Thyroid gland (tissue), 4 donors: ENCODE measurements around the gene GLRA2. TPM values are rescaled to one million over a fixed set of nuclear protein-coding genes. Genes with fewer than 3 reads are reported as not detected.

Experiments
- DNase-seq, 2 donors: peaks; one replicate each; pipeline ENCODE4 v3.0.0-alpha.2; 2019
- H3K27ac ChIP-seq, 3 donors: fragments of 200-600 bp; sonication (generic); 1 replicate in 2 of 3; 2 replicates in 1 of 3; pipeline ENCODE4 v1.5.1; 2016 to 2019; ENCODE audit warnings: mild to moderate bottlenecking in 1 of 3, moderate library complexity in 1 of 3
- H3K27me3 ChIP-seq: fragments of 200-600 bp; sonication (generic); one replicate; pipeline ENCODE4 v1.5.1; 2019
- H3K36me3 ChIP-seq, 2 donors: fragments of 200-600 bp; sonication (generic); one replicate each; pipeline ENCODE4 v1.5.1; 2016 to 2019
- H3K4me1 ChIP-seq, 2 donors: fragments of 200-600 bp; sonication (generic); one replicate each; pipeline ENCODE4 v1.5.1; 2017 to 2019
- H3K4me3 ChIP-seq, 3 donors: fragments of 200-600 bp; sonication (generic); replicated peaks in 1 of 3; 1 replicate in 2 of 3; 2 replicates in 1 of 3; pipeline ENCODE4 v1.5.1; 2016; ENCODE audit warnings: mild to moderate bottlenecking in 1 of 3
- H3K9me3 ChIP-seq: fragments of 200-600 bp; sonication (generic); one replicate; pipeline ENCODE4 v1.5.1; 2017
- POLR2A ChIP-seq, 2 donors: fragments of 450-650 bp; IDR thresholded peaks; one replicate each; pipeline ENCODE4 v1.6.1; 2017; ENCODE audit warnings: antibody characterized with exemption in 2 of 2, mild to moderate bottlenecking in 2 of 2, moderate library complexity in 1 of 2
- WGBS, 2 donors: methylation state at CpG; one replicate each; pipeline ENCODE4 v1.1.5; 2017; 5-methylcytosine and 5-hydroxymethylcytosine counted together
- intact Hi-C: fragments of 100-400 bp; cut with DNase I; formaldehyde crosslinking; loops from one replicate; pipeline ENCODE4 v1.15.1; 2023
- total RNA-seq, 4 donors: library from RNA; depleted of rRNA; stranded (reverse); fragments of >200 nt; gene quantifications; one replicate each; pipeline ENCODE4 v1.2.3, GENCODE V29; 2016
- TF ChIP-seq, protein P1 (sequence below), 6 experiments: fragments of 200-600 bp in 3 of 6; fragments of 450-650 bp in 3 of 6; sonication (generic) in 3 of 6; IDR thresholded peaks; one replicate each; pipeline ENCODE4 v1.5.1; 2016 to 2019; ENCODE audit warnings: antibody characterized with exemption in 6 of 6, mild to moderate bottlenecking in 2 of 6, inconsistent platforms in 1 of 6, moderate library complexity in 1 of 6

The GLRA2 gene
- total RNA-seq, 4 donors from 2014 or later, result not detected

DNA sequence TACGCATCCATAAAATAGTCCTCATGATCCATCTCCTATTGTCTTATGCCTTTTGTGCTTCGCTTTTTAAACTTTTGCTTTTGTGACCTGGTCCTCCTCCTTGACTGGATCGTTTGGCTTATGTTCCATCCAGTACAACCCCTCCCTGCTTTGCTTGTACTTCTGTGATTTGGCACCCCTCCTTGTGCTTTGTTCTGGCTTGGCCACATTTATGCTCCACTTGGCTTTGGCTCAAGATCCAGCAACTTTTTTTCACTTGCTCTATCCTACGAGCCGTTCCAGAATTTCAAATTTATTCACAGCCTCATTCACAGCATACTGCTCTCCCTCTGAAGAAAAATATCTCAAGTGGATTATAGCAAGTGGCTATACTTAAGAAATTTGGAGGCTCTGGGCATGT is 28.0 kb upstream of the GLRA2 start:
- intact Hi-C loops, result no loop called here

DNA sequence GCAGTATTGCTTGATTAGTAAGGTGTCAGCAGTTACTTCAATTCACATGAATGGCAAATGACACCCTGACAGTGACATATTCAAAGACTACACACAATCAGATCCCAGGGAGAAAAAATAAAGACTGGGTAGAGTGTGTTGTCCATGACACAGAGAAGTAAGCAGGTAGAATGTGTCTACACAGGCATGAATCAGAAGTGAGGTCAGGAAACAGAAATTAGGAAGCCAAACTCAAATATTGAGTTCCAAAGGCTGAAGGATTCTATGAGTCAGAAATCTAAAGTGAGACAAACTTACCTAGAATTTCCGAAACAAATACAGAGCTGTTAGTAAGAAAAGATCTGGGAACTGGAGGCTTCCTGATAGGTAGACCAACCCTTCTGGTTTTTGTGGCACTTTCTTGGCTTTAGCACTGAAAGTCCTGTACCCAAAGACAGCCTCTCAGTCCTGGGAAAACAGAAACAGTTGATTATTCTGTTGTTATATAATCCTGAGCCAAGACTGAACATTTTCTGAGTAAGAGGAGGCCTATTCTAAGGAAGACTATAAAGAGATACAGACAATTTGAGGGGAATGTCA is 24.3 kb upstream of the GLRA2 start:
- TF ChIP-seq POLR2A (IDR thresholded peaks at IDR 0.05), result no peak
- TF ChIP-seq, protein P1, sequence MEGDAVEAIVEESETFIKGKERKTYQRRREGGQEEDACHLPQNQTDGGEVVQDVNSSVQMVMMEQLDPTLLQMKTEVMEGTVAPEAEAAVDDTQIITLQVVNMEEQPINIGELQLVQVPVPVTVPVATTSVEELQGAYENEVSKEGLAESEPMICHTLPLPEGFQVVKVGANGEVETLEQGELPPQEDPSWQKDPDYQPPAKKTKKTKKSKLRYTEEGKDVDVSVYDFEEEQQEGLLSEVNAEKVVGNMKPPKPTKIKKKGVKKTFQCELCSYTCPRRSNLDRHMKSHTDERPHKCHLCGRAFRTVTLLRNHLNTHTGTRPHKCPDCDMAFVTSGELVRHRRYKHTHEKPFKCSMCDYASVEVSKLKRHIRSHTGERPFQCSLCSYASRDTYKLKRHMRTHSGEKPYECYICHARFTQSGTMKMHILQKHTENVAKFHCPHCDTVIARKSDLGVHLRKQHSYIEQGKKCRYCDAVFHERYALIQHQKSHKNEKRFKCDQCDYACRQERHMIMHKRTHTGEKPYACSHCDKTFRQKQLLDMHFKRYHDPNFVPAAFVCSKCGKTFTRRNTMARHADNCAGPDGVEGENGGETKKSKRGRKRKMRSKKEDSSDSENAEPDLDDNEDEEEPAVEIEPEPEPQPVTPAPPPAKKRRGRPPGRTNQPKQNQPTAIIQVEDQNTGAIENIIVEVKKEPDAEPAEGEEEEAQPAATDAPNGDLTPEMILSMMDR (IDR thresholded peaks at IDR 0.05), result no peak
- Histone ChIP-seq H3K4me1 (no peaks in the 10 kb centered on the region), H3K4me3 (no peak overlapping the region), H3K9me3 (no peaks in the 10 kb centered on the region), H3K27ac (no peak overlapping the region), H3K36me3 (no peaks in the 10 kb centered on the region), H3K27me3 (no peaks in the 10 kb centered on the region)
- no peak for DNase-seq
- 85 to 96% methylated on average over 1 of the region's 1 CpG for WGBS, 2 donors
- intact Hi-C loops, result no loop called here

More for the DNA sequence above, 28.0 kb upstream of the GLRA2 start:
- Histone ChIP-seq H3K4me1 (no peaks in the 10 kb centered on the region), H3K4me3 (no peak overlapping the region), H3K36me3 (no peaks in the 10 kb centered on the region), H3K27me3 (no peaks in the 10 kb centered on the region), H3K27ac (no peak overlapping the region), H3K9me3 (no peaks in the 10 kb centered on the region)
- 6 to 12% methylated on average over 5 of the region's 5 CpGs for WGBS, 2 donors
- TF ChIP-seq, protein P1 (IDR thresholded peaks at IDR 0.05), result no peak
- no peak for TF ChIP-seq POLR2A (IDR thresholded peaks at IDR 0.05)
- DNase-seq, result peak; percentile 51 to 60

DNA sequence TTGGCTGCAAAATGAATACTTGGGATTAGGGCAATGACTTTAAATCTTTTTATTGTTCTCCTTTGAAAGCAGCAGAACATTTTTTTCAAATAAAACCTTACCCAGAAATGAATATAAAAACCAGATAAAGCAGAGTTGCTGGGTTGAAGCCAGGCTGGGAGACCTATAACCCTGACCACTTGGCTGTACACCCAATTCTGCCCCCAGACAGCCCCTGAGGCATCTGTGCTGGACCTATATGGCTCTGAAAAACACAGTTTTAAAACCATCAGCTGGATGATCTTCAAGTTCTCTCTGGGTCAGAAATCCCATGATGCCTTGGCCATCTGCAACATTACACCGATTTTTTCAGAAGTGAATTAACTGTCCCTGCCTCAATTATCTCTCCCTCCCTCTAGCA is 23.7 kb upstream of the GLRA2 start:
- Histone ChIP-seq H3K4me1 (no peaks in the 10 kb centered on the region), H3K27ac (no peak overlapping the region), H3K36me3 (no peaks in the 10 kb centered on the region), H3K27me3 (no peaks in the 10 kb centered on the region), H3K4me3 (no peak overlapping the region), H3K9me3 (no peaks in the 10 kb centered on the region)
- WGBS, 2 donors, result 71 to 82% methylated on average over 1 of the region's 1 CpG
- intact Hi-C loops, result no loop called here
- no peak for DNase-seq
- TF ChIP-seq POLR2A (IDR thresholded peaks at IDR 0.05), result no peak
- TF ChIP-seq, protein P1 (IDR thresholded peaks at IDR 0.05), result no peak

DNA sequence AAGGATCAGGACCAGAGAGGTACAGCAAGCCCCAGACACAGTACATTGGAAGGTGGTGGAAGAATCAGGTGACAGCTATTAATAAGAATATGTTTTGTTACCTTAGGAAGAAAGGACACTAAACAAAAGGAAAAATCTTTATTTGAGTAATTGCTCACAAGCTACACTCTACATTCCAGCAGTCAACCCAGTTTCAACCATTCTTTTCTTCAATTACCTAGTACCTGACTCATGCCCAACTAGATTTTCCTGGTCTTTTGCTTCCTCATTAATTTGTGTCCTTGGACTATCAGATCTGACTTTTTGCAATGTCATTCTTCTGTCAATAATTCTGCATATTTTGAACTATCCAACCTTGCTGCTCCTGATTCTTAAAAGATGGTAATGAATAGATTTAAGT is 22.5 kb upstream of the GLRA2 start:
- Histone ChIP-seq H3K36me3 (no peaks in the 10 kb centered on the region), H3K27me3 (no peaks in the 10 kb centered on the region), H3K4me3 (no peak overlapping the region), H3K27ac (no peak overlapping the region), H3K4me1 (no peaks in the 10 kb centered on the region), H3K9me3 (no peaks in the 10 kb centered on the region)
- no peak for DNase-seq
- TF ChIP-seq, protein P1 (IDR thresholded peaks at IDR 0.05), result no peak
- TF ChIP-seq POLR2A (IDR thresholded peaks at IDR 0.05), result no peak
- intact Hi-C loops, result no loop called here

DNA sequence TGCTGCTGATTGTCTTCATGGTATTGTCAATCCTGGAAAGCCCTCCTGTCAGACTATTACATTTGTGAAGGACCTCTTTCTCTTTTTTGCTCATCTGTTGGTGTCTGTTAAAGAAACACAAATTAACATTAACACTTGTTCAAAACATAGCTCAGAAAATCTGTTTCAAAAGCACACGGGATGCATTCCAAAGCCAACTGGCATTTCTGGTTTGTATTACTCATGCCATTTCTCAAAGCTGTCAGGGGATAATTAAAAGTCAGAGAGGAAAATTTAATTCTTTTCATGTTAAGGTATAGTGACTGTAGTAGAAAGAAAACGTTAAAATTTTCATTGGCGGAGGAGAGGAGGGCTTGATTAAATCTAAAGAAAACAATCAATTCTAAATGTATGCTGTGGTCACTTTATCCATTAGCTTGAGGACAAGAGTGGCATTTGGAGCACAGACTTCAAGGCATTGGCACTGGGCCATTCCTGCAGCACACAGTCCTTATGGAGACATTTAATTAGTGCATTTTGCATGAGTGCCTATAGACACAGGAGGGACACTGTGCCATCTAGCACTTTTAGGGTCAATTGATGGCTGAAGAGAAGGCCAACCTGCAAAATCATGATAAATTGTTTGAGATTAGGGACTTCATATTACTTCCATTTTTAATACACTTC is 21.2 kb upstream of the GLRA2 start:
- no peak for DNase-seq
- no peak overlapping the region for H3K27ac ChIP-seq
- no peaks in the 10 kb centered on the region for H3K4me1 ChIP-seq
- no peak for TF ChIP-seq POLR2A (IDR thresholded peaks at IDR 0.05)
- no peaks in the 10 kb centered on the region for H3K9me3 ChIP-seq
- no peaks in the 10 kb centered on the region for H3K36me3 ChIP-seq
- intact Hi-C loops, result no loop called here
- H3K27me3 ChIP-seq, result no peaks in the 10 kb centered on the region
- H3K4me3 ChIP-seq, result no peak overlapping the region
- 41 to 57% methylated on average over 3 of the region's 3 CpGs for WGBS, 2 donors
